GM18499 (cell line): Measurements from ENCODE around the gene THBS2.
A peak's percentile ranks its signal among the peaks of the same experiment; 100 is the strongest.
"Not testable (repeated sequence)": the region's sequence is repeated elsewhere in the genome, so short reads cannot be mapped to it uniquely, and the experiment has no call there.

Experiments
- ATAC-seq: cut with Tn5 transposase; IDR thresholded peaks from one replicate; pipeline ENCODE4 v1.9.1; 2021; ENCODE audit warnings: moderate number of reproducible peaks; ENCODE audit not compliant: insufficient read depth, unreplicated experiment

THBS2 gene

DNA sequence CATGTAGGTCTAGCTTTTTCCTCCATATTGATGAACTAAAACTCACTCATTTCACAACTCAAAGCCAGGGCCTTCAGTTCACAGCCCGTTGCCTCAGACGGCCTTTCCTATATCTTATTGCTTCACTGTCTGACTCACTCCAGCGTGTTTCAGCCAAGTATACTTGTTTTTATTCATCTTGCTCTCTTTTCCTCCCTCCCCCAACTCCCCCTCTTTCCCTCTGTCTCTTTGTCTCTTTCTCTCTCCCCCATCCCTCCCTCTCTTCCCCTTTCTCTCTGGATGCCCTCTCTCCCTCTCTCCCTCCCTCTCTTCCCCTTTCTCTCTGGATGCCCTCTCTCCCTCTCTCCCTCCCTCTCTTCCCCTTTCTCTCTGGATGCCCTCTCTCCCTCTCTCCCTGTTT is 38.9 kb downstream of the THBS2 start:
- not testable (repeated sequence) for ATAC-seq

DNA sequence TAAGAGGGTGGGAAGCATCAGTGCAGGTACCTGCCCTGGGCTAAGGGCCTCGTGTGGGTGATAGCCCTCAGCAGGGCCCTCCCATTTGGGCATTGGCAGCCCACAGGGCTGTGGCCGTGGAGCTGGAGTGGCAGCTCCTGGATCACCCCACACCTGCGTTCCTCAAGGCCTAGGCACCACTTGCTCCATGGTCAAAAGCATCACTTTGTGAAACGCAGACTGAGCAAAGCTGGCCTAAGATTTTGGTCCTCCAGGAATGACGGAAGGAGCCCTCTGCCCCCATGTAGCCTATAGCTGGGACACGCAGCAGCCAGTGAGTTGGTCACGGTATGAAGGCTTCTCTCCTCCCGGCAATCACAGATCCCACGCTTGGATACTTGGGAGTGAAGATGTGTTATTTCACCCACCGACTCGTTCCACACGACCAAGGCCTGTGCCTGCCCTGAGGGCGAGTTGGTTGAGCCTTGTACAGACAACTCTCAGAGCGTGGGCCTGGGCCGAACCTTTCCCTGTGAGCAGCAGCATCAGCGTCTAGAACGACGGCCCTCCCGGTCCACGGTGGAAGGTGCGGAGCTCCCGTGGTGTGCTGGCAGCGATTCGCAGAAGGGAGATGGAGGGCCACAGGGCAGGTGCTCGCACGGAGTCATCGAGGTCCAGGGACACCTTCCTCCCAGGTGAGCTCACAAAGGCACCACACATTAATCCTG is 39.7 kb downstream of the THBS2 start:
- no peak for ATAC-seq

DNA sequence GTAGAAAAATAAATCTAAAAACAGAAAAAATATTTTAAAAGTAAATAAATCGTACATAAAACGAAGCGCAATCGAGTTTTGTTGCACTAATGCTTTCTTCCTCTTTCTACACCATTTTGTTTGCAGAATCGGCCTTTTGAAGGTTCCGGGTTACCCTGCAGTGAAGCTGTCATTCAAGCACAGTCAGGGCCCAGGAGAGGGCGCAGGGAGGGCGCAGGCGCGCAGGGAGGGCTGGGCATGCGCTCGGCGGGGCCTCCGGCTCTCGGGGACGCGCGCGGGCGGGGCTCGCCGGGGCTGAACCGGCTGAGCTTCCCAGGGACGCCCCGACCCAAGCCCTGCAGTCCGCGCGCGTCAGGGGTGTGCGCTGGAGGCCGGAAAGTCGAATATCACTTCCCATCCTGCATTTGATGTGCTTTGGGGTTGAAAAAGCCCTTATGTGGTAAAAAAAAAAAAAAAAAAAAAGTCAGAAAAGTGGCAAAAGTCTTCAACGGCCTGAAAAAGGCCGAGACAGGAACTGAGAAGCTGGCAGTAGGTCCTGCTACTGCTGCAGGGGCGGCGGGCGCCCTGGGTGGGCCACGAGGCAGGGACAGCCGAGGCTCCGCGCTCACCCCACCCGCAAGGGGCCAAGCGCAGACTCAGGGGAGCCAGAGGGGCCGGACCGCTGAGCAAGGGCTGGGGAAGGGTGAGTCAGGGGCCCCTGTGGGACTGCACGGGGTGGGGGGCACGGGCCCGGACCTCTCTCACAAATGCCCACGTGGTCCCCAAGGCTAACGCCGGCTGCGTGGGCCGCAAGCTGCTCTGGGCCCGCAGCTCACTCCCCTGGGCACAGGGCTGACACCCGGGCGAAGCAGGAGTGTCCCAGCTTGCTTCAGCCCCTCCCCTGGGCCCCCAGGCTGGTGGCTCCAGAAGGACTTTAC is 40.5 kb downstream of the THBS2 start:
- ATAC-seq, result peak; percentile 95

DNA sequence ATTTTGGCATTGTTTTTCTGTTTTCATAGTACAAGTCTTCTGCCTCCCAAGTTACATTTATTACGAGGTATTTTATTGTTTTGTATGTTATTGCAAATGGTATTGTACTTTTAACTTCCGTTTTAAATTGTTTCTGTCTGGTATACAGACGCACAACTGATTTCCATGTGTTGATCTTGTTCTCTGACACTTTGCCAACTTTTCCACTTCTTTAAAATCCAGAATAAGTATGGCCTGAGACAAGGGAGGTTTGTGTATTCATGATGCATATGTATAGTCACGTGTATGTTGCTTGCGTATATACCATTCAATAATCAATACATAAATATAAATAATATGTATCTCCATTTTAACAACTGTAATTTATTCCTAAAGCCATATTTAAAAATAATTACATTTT is 41.2 kb downstream of the THBS2 start:
- no peak for ATAC-seq

DNA sequence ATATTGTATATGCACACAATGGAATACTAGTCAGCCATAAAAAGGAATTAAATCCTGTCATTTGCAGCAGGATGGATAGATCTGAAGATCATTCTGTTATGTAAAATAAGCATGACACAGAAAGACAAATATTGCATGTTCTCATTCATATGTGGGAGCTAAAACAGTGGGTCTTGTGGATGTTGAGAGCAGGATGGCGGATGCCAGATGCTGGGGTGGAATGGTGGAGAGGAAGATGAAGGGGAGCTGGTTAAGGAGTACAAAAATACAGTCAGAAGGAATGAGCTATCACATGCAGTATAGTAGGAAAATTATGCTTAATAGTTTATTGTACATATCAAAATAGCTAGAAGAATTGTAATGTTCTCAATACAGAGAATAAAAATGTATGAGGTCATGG is 41.8 kb downstream of the THBS2 start:
- no peak for ATAC-seq

DNA sequence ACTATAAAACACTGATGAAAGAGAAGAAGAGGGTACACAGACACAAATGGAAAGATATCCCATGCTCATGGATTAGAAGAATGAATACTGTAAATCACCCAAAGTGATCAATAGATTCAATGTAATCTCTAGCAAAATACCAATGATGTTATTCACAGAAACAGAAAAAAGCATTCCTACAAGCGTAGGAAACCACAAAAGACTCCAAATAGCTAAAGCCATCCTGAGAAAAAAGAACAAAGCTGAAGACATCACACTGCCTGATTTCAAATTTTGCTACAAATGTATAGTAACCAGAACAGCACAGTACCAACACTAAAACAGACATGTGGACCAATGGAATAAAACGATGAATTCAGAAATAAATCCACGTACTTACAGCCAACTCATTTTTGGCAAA is 43.0 kb downstream of the THBS2 start:
- ATAC-seq, result no peak

DNA sequence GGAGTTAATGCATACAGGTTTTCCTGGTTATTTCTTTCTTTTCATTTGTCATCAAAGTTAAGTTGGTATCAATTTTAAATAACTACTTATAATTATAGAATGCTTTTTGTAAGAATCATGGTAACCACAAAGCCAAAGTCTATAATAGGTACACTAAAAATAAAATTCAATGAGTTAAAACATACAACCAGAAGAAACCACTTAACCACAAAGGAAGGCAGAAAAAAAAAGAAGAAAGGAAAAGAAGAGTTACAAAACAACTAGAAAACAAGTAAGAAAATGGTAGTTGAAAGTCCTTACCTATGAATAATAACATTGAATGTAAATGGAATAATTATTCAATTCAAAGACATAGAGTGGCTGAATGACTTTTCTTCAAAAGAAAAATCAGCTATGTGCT is 45.6 kb downstream of the THBS2 start:
- no peak for ATAC-seq

DNA sequence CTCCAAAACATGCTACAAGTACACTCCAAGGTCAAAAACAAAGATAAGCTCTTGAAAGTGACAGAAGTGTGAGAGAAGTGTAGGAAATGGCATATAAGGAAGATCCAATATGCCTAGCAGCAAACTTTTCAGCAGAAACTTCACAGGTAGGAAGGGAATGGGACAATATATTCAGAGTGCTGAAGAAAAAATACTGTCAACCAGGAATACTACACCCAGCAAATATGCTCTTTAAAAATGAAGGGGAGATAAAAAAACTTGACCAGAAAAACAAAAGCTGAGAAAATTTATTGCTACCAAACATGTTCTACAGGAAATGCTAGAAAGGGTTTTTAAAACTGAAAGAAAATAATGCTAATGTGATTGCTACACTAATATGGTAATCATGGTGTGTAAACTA is 46.2 kb downstream of the THBS2 start:
- no peak for ATAC-seq

DNA sequence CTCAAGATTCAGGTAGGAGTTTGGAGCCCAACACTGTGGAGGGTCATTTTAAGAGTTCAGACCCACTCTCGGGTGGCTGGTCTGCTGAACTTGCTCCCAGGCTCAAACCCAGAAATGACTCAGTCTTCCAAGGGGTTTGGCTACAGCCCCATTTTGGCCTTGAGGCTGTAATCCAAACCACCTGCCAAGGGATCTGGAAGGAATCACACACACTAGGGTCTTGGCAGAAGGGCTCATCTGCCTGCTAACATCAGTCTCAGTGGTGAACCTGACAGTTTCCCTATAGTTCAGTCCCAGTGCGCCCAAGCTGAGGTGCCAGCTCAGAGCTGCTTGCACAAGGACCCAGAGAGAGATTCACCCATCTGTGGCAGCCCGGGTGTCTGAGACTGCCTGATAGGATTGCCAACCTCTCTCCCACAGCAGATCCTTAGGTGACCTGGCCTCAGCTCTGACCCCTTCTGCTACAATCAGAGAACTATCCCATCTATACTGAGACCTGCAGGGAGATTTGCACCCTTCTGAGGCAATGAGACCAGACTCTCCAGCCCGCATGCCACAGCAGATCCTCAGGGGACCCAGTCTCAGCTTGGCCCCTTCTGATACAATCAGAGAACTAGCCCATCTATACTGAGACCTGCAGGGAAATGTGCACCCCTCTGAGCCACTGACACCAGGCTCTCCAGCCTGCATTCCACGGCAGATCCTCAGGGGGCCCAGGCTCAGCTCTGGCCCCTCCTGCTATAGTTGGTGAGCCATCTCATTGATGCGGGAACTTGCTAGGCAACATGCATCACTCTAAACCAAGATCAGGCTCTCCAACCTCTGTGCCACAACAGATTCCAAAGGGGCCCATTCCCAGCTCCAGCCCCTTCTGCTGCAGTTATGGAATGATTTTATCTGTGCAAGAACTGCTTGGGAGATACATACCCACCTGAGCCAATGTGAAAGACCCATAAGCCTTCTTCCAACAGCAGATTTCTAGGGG is 48.2 kb downstream of the THBS2 start:
- ATAC-seq, result no peak

DNA sequence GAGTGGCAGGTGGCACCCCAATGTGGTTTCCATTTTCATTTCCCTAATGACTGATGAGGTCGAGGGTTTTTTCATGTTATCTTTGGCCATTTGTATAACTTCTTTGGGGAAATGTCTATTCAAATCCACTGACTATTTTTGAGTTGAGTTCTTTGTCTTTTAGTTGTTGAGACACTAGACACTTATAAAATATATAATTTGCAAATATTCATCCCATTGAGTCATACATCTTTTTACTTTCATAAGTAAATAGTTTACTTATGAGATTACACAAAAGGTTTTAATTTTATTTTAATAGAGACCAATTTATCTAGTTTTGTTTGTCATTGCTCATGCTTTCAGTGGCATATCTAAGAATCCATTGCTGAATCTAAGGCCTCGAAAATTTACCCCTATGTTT is 49.5 kb downstream of the THBS2 start:
- no peak for ATAC-seq

DNA sequence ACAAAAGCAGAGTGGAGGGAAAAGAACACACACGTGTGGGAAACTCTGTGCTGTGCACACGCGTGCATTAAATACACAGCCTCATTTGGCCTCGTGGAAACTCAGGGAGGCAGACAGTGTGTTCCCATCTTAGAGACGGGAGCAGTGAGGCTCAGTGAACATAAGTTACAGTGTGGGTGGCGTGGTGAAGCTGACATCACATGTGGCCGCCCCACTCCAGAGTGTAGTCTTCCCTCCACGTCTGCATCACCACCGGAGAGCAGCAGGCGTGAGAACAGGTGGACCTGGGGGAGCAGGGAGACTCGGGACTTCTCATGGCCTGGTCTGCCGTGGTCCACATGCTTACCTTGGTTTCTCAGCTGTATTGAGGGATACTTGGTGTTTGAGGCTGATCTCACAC is 51.7 kb downstream of the THBS2 start:
- ATAC-seq, result no peak

DNA sequence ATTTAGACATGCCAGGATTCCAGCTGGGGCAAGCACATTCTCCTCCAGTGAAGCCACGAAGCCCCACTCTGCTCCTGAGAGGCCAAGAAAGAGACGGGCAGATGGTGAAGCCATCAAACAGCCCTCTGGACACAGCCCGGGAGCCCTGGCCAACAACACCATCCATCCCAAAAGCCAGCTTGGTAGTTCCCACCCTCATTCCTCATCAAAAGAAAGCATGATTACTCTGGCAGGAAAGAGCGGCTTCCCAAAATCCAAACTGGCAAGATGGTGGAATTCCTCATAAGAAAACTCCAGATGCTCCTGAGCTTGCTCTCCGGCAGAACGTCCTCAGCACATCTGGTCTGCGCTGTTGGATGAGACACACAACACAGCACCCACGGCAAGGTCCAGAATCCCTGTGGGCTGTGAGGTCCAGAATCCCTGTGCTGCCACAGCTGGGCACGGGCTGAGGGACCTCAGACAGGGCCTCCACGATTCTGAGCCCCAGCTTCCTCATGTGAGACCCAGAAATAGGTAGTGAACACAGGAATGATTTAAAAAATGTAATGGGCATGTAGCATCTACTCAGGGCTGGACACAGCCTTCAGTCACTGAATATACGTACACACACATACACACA is 52.6 kb downstream of the THBS2 start:
- ATAC-seq, result no peak

DNA sequence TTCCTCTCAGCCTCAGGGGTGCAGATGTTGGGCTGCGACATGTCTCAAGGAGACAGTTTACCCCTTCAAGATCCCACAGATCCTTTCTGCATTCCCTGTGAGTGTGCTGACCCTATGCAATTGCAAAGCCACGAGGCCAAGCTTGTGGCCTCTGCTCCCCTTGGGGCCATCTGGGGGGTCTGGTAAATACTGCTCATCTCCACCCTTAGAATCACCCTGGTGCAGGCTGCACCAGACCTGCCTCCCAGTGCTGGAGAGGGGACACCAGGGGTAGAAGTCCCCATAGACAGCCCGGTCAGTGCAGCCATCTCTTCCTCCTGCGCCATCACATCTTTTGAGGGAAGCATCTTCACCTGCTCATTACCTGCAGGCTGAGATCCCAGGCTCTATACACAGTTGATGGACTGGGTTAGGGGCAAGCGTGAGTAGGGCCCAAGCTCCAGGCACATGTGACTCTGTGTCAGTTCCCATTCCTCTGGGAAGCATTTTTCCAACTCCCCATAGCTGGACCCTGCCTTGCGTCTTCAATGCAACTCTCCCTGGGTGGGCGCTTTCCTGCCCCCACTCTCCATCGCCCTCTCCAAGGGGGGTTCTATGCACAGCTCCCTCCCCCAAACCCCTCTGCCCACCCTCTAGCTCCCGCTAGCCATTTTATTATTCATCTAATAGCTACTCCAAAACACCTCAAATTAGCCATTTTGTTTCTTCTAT is 53.9 kb downstream of the THBS2 start:
- ATAC-seq, result no peak

DNA sequence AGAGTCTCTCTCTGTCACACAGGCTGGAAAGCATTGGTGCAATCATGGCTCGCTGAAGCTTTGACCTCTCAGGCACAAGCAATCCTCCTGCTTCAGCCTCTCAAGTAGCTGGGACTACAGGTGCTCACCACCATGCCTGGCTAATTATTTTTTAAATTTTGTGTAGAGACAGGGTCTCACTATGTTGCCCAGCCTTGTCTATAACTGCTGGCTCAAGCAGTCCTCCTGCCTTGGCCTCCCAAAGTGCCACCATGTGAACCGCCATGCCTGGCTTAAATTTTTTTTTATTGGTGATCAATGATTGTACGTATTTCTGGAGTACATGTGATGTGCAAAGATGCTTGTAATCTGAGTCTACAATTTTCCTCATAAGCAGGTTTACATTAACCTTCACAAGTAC is 54.8 kb downstream of the THBS2 start:
- no peak for ATAC-seq

DNA sequence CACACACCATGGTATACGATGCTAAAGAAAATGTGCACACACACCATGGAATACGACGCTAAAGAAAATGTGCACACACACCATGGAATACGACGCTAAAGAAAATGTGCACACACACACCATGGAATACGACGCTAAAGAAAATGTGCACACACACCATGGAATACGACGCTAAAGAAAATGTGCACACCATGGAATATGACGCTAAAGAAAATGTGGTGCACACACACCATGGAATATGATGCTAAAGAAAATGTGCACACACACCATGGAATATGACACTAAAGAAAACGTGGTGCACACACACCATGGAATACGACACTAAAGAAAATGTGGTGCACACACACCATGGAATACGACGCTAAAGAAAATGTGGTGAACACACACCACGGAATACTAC is 55.7 kb downstream of the THBS2 start:
- not testable (repeated sequence) for ATAC-seq

DNA sequence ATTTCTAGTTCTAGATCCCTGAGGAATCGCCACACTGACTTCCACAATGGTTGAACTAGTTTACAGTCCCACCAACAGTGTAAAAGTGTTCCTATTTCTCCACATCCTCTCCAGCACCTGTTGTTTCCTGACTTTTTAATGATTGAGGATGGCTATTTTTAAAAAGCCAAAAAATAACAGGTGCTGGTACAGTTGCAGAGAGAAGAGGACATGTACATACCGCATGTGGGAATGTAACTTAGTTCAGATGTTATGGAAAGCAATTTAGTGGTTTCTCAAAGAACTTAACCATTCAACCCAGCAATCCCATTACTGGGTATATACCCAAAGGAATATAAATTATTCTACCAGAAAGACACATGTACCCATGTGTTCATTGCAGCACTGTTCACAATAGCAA is 57.4 kb downstream of the THBS2 start:
- ATAC-seq, result not testable (repeated sequence)

DNA sequence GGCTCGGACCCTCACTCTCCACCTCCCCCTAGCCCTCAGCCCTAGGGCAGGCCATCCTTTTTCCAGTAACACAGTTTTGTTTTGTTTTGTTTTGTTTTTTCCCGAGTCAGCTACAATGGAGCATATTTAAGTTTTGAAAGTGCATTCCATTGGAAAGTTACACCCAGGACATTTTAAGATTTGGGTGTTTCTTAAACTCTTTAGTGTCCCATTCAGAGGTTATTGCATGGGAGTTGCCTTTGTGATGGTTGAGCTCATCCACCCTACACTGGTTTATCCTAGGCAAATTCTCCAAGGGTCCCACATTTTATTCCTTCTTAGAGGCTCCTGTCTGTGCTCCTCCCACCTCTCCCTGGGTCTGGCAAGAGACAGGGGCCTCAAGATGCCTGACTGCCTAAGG is 58.9 kb downstream of the THBS2 start:
- ATAC-seq, result no peak

DNA sequence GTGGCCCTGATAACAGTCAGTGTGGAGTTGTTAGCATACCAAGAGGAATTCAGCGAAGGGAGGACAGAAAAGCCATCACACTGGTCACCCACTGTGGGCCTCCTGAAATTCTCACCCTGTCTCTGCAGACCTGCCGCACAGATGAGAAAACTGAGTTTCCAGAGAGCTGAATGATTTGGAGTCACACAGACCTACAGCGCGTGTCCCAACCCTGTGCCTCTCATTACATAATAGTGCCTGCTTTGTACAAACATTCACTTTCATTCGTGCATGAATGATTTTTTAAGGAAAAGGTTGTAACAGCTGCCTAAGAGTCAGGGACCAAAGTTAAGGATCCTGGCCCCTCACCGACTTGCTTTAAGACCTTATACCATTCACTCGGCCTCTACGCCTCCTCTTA is 62.7 kb downstream of the THBS2 start:
- ATAC-seq, result no peak

DNA sequence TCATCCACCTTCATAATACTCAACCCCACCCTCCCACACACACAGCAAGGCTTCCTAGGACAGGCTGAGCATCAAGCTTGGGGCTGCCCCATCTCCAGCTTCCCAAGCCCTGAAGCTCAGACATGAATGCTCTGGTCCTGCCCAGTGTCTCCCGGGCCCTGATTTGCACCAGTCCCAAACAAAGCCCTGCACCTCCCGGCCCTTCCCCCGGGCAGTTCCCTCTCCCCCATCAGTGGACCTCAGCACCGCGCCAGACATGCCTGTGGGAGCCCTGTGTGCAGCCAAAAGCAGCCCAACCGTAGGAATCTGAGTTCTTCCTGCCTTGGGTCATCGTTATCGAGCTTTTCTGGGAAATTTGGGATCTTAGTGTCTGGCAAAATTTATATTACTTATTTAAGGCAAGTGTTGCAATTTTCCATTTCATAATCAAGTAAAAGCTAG is 63.5 kb downstream of the THBS2 start:
- ATAC-seq, result no peak
